ENCODE results near the gene CA5B.

DNA sequence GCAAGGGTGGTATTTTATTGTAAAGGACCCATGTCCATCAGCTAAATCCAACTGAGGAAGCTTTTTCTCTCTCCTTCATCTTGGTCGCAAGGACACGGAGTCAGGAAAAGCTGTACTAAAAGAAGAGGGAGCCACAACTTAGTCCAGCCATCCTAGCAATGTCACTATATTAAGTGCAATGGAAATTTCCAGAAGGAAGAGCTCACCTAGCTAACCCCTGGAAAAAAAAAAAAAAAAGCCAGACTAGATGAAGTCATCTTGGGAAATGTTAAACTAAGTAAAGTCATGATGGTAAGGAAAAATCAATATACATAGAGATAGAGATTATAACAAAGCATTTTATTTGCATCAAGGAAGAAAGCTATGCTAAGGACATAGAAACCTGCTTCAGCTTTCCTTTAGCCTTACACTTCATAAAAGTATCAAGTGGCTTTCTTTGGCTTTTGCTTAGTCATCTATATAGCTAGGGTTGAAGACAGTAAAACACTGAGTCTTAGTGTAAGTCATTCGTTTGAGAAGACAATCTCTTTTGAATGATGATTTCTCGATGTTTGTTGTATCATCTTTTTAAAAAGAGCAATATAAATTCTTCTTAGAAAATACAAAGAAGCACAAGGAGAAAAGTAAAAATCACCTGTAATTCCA, 18.6 kb upstream of the CA5B start:
- TF ChIP-seq, protein P1, sequence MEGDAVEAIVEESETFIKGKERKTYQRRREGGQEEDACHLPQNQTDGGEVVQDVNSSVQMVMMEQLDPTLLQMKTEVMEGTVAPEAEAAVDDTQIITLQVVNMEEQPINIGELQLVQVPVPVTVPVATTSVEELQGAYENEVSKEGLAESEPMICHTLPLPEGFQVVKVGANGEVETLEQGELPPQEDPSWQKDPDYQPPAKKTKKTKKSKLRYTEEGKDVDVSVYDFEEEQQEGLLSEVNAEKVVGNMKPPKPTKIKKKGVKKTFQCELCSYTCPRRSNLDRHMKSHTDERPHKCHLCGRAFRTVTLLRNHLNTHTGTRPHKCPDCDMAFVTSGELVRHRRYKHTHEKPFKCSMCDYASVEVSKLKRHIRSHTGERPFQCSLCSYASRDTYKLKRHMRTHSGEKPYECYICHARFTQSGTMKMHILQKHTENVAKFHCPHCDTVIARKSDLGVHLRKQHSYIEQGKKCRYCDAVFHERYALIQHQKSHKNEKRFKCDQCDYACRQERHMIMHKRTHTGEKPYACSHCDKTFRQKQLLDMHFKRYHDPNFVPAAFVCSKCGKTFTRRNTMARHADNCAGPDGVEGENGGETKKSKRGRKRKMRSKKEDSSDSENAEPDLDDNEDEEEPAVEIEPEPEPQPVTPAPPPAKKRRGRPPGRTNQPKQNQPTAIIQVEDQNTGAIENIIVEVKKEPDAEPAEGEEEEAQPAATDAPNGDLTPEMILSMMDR (IDR thresholded peaks at IDR 0.05; ENCODE audit: extremely low read depth in 1 of 2, insufficient read depth in 1 of 2, low read depth in 1 of 2, low read length in 2 of 2): no peak
- TF ChIP-seq POLR2A (IDR thresholded peaks at IDR 0.05; ENCODE audit: low read depth, low read length) (no peak), MAX (IDR thresholded peaks at IDR 0.05; ENCODE audit: insufficient read depth, insufficient read length) (no peak), POLR2AphosphoS5 (IDR thresholded peaks at IDR 0.05; ENCODE audit: insufficient read depth, low read depth, low read length) (no peak), EZH2 (IDR thresholded peaks at IDR 0.05; ENCODE audit: borderline replicate concordance, low read depth, low read length, severe bottlenecking) (no peak), MYC (IDR thresholded peaks at IDR 0.05; ENCODE audit: low read depth, low read length) (no peak)

Measured in endothelial cell of umbilical vein (primary cell).